GM20000 (cell line): ENCODE data around the gene VAMP7.

Experiments
- DNase-seq: peaks from one replicate; pipeline ENCODE4 v3.0.0; 2012; ENCODE audit warnings: low spot score
- CTCF ChIP-seq: IDR thresholded peaks from 2 replicates; pipeline ENCODE4 v1.5.1; 2012; ENCODE audit warnings: mild to moderate bottlenecking, control low read depth; ENCODE audit errors: extremely low read depth, missing control alignments

The VAMP7 gene

GRCh38 chrX:155886409-155886808 lies 5.3 kb downstream of the VAMP7 start:
- DNase-seq = no peak

GRCh38 chrX:155888139-155888538 lies 7.0 kb downstream of the VAMP7 start:
- no peak for TF ChIP-seq CTCF
- DNase-seq = no peak

More at GRCh38 chrX:155886409-155886808, 5.3 kb downstream of the VAMP7 start:
- no peak for TF ChIP-seq CTCF

- no peak for TF ChIP-seq CTCF
- no peak for DNase-seq
These were observed 8.2 kb downstream of the VAMP7 start for GRCh38 chrX:155889328-155889727.

- no peak for TF ChIP-seq CTCF
- DNase-seq = no peak
These were observed 10.5 kb downstream of the VAMP7 start for GRCh38 chrX:155891446-155892210.

GRCh38 chrX:155893521-155893920 lies 12.4 kb downstream of the VAMP7 start:
- no peak for DNase-seq
- TF ChIP-seq CTCF = no peak

GRCh38 chrX:155896512-155896911 lies 15.4 kb downstream of the VAMP7 start:
- no peak for DNase-seq
- TF ChIP-seq CTCF = no peak

- no peak for TF ChIP-seq CTCF
- no peak for DNase-seq
These were observed 18.2 kb downstream of the VAMP7 start for GRCh38 chrX:155899366-155899765.
